Measurements from ENCODE around the gene PRPF18.
A peak's percentile ranks its signal among the peaks of the same experiment; 100 is the strongest.
"Not testable (repeated sequence)": the region's sequence is repeated elsewhere in the genome, so short reads cannot be mapped to it uniquely, and the experiment has no call there.

Gene PRPF18, protein sequence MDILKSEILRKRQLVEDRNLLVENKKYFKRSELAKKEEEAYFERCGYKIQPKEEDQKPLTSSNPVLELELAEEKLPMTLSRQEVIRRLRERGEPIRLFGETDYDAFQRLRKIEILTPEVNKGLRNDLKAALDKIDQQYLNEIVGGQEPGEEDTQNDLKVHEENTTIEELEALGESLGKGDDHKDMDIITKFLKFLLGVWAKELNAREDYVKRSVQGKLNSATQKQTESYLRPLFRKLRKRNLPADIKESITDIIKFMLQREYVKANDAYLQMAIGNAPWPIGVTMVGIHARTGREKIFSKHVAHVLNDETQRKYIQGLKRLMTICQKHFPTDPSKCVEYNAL

GRCh38 chr10:13586676-13587355 is at the start of gene PRPF18:
PRPF18 (plus strand) TSS chr10:13586965; CDS start chr10:13587087, 122 bp downstream.
- DNase-seq (ENCODE audit: low spot score): peak; percentile 96

DNA sequence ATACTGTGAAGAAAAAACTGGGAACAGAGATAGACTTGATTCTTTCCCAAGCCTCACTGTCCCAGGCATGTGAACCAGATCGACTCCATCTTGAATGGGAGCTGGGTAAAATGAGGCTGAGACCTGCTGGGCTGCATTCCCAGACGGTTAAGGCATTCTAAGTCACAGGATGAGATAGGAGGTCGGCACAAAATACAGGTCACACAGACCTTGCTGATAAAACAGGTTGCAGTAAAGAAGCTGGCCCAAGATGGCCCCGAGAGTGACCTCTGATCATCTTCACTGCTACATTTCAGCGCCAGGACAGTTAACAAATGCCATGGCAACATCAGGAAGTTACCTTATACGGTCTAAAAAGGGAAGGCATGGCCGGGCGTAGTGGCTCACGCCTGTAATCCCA is 48.8 kb upstream of the PRPF18 start:
- DNase-seq (ENCODE audit: low spot score): not testable (repeated sequence)

GRCh38 chr10:13542533-13542932 is 44.2 kb upstream of the PRPF18 start:
- DNase-seq (ENCODE audit: low spot score): no peak

- no peak for DNase-seq (ENCODE audit: low spot score)
Measured at GRCh38 chr10:13550802-13551201, 36.0 kb upstream of the PRPF18 start.

GRCh38 chr10:13555884-13556510 is 30.8 kb upstream of the PRPF18 start:
- DNase-seq (ENCODE audit: low spot score): no peak

- DNase-seq (ENCODE audit: low spot score): no peak
Measured at GRCh38 chr10:13559124-13559700, 27.6 kb upstream of the PRPF18 start.

- no peak for DNase-seq (ENCODE audit: low spot score)
Measured at GRCh38 chr10:13560597-13560996, 26.2 kb upstream of the PRPF18 start.

GRCh38 chr10:13563481-13564445 is 23.0 kb upstream of the PRPF18 start:
- DNase-seq (ENCODE audit: low spot score): no peak

DNA sequence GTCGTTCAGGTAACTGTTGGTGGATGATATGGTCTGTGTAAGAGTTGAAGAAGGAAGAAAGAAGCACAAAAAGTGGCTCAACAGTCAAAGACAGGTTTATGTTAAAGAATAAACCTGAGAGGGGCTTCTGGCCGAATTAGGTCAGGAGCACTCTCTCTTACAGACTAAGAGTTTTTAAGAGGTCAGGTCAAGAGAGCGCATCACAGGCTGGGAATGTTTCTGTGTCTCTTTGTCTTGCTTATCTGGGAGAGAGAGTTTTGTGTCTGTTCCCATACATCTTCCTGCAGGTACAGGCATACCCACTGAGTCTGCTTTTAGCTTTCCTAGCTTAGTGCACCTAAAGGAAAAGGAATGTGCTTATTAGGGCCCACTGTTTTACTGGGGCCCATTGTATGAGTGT is 22.2 kb upstream of the PRPF18 start:
- no peak for DNase-seq (ENCODE audit: low spot score)

DNA sequence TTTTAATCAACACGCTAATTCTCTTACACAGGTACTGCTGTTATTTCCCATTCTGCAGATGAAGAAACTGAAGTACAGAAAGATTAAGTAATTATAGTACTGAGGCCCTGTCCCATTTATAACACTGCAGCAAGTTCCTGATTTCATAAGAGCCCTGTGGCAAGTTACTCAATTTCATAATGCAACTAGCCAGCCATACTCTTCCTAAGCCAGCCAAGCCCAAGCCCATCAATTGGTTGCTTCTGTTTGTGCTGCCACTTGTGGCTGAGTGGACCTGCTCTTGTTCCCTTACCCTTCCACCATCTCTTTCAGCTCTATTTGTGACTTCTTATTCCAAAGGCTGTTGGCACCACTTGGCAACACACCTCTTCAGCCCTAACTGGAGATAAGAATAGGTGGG is 19.7 kb upstream of the PRPF18 start:
- no peak for DNase-seq (ENCODE audit: low spot score)

DNA sequence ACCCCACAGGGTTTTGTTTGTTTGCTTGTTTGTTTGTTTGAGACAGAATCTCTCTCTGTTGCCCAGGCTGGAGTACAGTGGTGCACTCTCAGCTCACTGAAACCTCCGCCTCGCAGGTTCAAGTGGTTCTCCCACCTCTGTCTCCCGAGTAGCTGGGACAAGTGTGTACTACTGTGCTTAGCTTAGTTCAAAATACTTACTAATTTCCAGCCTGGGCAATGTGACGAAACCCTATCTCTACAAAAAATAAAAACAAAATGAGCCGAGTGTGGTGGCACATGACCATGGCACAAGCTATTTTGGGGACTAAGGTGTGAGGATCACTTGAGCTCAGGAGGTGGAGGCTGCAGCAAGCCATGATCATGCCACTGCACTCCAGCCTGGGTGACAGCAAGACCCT is 15.2 kb upstream of the PRPF18 start:
- no peak for DNase-seq (ENCODE audit: low spot score)

GRCh38 chr10:13573960-13574359 is 12.8 kb upstream of the PRPF18 start:
- no peak for DNase-seq (ENCODE audit: low spot score)

- no peak for DNase-seq (ENCODE audit: low spot score)
Measured at GRCh38 chr10:13585195-13585751, 1.5 kb upstream of the PRPF18 start.

DNA sequence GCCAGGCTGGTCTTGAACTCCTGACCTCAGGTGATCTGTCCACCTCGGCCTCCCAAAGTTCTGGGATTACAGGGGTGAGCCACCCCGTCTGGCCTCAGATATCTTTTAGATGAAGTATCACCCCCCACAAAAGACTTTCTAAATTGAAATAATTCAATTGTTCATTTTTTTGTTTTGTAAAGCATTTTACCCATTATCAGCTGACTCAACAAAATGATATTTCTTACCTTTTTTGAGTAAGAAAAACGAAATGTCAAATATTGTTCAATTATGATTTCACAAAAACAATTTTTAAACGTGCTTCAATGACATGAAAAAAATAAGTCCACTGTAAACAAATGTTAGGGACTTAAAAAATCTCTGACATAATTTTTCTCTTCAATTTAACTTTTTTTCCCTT is 822 bp upstream of the PRPF18 start:
- no peak for DNase-seq (ENCODE audit: low spot score)

GRCh38 chr10:13587391-13587790 is 626 bp downstream of the PRPF18 start:
- DNase-seq (ENCODE audit: low spot score): peak; percentile 11

DNA sequence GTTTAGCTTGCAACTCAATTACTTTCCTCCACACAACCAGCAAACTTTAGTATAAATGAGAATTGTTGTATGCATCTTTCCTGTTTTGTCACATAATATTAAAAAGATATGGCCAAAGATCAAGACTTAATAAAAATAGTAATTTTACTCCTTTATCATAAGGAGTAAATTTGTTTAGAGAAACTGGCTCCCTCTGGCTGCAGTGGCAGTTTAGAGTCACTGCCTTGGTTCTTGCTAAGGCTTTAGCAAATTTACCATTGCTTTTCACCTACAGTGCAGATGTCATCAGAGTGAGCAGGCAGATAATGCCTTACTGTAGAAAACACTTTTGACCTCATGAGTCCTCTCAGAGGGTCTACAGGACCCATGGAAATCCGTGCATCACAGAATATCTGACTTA is 2.6 kb downstream of the PRPF18 start:
- DNase-seq (ENCODE audit: low spot score): no peak

GRCh38 chr10:13590886-13591285 is 4.1 kb downstream of the PRPF18 start:
- DNase-seq (ENCODE audit: low spot score): no peak

GRCh38 chr10:13592306-13592705 is 5.5 kb downstream of the PRPF18 start:
- no peak for DNase-seq (ENCODE audit: low spot score)

DNA sequence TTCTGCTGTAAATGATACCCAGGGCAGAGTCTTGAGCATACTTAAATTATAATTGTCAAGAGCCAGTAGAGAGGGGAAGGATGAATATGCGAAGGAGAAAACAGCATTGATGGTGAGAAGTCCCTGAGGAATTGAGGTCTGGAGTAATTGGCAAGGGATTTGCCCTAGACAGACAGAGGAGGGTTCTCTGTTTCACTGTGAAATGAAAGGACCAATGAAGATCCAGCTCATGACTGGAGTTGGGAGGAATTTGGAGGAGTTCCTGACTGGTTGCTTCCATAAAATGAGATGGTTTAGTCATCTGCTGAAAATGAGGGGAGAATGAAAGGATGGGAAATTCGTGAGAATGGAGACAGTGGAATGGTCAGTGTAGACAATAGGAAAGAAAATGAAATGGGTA is 6.8 kb downstream of the PRPF18 start:
- DNase-seq (ENCODE audit: low spot score): no peak

DNA sequence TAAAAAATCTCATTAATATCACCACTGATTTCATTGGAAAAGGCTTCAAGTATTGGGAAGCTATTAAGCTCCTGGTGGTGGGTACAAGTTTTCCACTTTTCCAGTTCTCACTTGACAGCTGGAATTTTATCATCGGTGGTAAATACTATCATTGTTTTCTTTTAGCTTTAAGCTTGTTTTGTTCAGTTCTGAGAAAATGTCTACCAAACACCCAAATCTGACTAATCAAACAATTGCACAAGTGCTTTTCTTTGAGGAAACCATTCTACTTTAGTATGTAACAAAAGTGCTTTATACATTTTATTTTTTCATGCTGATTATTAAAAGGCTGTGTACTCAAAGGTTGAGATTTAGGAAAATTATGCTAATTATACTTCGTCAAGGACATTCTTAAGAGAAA is 7.9 kb downstream of the PRPF18 start:
- no peak for DNase-seq (ENCODE audit: low spot score)

GRCh38 chr10:13597909-13598308 is 11.1 kb downstream of the PRPF18 start:
- no peak for DNase-seq (ENCODE audit: low spot score)
